ENCODE data around the gene PIEZO2.

DNA sequence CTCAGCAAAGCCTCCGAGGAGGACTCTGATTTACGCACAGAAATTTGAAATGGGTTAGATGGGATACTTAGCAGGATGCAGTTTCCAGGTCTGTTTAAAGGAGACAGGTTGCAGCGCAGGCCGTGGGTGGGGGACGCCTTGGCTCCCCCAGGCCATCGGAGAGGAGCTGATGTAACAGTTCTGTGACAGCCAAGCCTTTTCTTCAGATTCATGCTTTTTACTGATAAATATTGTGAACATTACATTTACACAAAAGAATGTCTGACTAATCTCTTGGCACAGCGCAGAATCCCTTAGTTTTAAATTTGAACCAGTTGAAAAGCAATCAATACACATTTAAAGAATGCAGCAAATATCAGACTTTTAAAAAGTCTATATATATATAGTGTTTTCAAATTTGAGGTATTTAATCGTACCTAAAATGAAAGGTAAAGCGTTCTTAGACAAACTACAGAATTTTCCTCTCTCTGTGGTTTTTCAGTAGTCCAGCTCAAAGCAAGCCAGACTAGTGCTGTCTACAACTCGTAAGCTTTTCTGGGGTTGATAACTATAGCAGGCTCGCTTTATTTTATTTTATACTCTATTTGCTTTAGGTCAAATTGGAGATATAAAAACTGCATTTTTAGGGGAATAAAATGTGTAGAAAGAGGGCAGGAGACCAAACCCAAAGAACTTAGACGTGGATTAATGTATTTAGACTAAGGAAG lies 221.9 kb downstream of the PIEZO2 start:
- no peak for TF ChIP-seq NR2C2 (CRISPR knock-in tag; IDR thresholded peaks at IDR 0.05)
- TF ChIP-seq, protein P1, sequence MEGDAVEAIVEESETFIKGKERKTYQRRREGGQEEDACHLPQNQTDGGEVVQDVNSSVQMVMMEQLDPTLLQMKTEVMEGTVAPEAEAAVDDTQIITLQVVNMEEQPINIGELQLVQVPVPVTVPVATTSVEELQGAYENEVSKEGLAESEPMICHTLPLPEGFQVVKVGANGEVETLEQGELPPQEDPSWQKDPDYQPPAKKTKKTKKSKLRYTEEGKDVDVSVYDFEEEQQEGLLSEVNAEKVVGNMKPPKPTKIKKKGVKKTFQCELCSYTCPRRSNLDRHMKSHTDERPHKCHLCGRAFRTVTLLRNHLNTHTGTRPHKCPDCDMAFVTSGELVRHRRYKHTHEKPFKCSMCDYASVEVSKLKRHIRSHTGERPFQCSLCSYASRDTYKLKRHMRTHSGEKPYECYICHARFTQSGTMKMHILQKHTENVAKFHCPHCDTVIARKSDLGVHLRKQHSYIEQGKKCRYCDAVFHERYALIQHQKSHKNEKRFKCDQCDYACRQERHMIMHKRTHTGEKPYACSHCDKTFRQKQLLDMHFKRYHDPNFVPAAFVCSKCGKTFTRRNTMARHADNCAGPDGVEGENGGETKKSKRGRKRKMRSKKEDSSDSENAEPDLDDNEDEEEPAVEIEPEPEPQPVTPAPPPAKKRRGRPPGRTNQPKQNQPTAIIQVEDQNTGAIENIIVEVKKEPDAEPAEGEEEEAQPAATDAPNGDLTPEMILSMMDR (IDR thresholded peaks at IDR 0.05): no peak
- TF ChIP-seq, protein P2, sequence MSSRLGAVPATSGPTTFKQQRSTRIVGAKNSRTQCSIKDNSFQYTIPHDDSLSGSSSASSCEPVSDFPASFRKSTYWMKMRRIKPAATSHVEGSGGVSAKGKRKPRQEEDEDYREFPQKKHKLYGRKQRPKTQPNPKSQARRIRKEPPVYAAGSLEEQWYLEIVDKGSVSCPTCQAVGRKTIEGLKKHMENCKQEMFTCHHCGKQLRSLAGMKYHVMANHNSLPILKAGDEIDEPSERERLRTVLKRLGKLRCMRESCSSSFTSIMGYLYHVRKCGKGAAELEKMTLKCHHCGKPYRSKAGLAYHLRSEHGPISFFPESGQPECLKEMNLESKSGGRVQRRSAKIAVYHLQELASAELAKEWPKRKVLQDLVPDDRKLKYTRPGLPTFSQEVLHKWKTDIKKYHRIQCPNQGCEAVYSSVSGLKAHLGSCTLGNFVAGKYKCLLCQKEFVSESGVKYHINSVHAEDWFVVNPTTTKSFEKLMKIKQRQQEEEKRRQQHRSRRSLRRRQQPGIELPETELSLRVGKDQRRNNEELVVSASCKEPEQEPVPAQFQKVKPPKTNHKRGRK (CRISPR knock-in tag; IDR thresholded peaks at IDR 0.05; ENCODE audit: borderline replicate concordance): no peak
- TF ChIP-seq JUN (CRISPR knock-in tag; IDR thresholded peaks at IDR 0.05): no peak
- no peak for TF ChIP-seq NFYB (CRISPR knock-in tag; conservative IDR thresholded peaks at IDR 0.05; ENCODE audit: low read depth)
- no peak for TF ChIP-seq ZNF121 (CRISPR knock-in tag; IDR thresholded peaks at IDR 0.05)
- TF ChIP-seq, protein P3, sequence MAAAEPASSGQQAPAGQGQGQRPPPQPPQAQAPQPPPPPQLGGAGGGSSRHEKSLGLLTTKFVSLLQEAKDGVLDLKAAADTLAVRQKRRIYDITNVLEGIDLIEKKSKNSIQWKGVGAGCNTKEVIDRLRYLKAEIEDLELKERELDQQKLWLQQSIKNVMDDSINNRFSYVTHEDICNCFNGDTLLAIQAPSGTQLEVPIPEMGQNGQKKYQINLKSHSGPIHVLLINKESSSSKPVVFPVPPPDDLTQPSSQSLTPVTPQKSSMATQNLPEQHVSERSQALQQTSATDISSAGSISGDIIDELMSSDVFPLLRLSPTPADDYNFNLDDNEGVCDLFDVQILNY (CRISPR knock-in tag; IDR thresholded peaks at IDR 0.05): no peak
- TF ChIP-seq ZNF263 (CRISPR knock-in tag; IDR thresholded peaks at IDR 0.05; ENCODE audit: low read depth): no peak
- TF ChIP-seq, protein P4, sequence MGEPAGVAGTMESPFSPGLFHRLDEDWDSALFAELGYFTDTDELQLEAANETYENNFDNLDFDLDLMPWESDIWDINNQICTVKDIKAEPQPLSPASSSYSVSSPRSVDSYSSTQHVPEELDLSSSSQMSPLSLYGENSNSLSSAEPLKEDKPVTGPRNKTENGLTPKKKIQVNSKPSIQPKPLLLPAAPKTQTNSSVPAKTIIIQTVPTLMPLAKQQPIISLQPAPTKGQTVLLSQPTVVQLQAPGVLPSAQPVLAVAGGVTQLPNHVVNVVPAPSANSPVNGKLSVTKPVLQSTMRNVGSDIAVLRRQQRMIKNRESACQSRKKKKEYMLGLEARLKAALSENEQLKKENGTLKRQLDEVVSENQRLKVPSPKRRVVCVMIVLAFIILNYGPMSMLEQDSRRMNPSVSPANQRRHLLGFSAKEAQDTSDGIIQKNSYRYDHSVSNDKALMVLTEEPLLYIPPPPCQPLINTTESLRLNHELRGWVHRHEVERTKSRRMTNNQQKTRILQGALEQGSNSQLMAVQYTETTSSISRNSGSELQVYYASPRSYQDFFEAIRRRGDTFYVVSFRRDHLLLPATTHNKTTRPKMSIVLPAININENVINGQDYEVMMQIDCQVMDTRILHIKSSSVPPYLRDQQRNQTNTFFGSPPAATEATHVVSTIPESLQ (CRISPR knock-in tag; IDR thresholded peaks at IDR 0.05): no peak
- no peak for TF ChIP-seq GABPB1 (CRISPR knock-in tag; IDR thresholded peaks at IDR 0.05)
- TF ChIP-seq SMAD4 (CRISPR knock-in tag; IDR thresholded peaks at IDR 0.05): no peak
- TF ChIP-seq SMAD3 (CRISPR knock-in tag; IDR thresholded peaks at IDR 0.05; ENCODE audit: borderline replicate concordance): no peak
- TF ChIP-seq FOXK1 (CRISPR knock-in tag; IDR thresholded peaks at IDR 0.05): no peak
- no peak for TF ChIP-seq NR1H2 (CRISPR knock-in tag; IDR thresholded peaks at IDR 0.05)
